Loucy (cell line): ENCODE measurements around the gene CTBP2.

Experiments
- H2AFZ ChIP-seq: fragments of 200-600 bp; sonication (generic); 2 replicates; pipeline ENCODE4 v1.6.0; 2016; ENCODE audit warnings: antibody characterized with exemption, mild to moderate bottlenecking, low read length, moderate library complexity
- H3F3A ChIP-seq: fragments of 200-600 bp; 2 replicates; pipeline ENCODE4 v1.6.0; 2016; ENCODE audit warnings: antibody characterized with exemption, low read depth, mild to moderate bottlenecking
- H3K27me3 ChIP-seq: fragments of 200-600 bp; sonication (generic); 2 replicates; pipeline ENCODE4 v1.6.1; 2014; ENCODE audit warnings: low read length, mild to moderate bottlenecking; ENCODE audit not compliant: insufficient read depth, poor library complexity, severe bottlenecking
- H3K36me3 ChIP-seq: fragments of 200-600 bp; sonication (generic); 2 replicates; pipeline ENCODE4 v1.6.1; 2016; ENCODE audit warnings: low read length; ENCODE audit not compliant: insufficient read depth
- H3K4me1 ChIP-seq: fragments of 200-600 bp; sonication (generic); 2 replicates; pipeline ENCODE4 v1.5.1; 2014; ENCODE audit warnings: low read length, mild to moderate bottlenecking; ENCODE audit not compliant: insufficient read depth, poor library complexity, severe bottlenecking
- H3K4me2 ChIP-seq: fragments of 200-600 bp; sonication (generic); 2 replicates; pipeline ENCODE4 v1.6.0; 2014; ENCODE audit warnings: antibody characterized with exemption, low read length, low read depth, mild to moderate bottlenecking; ENCODE audit not compliant: poor library complexity, severe bottlenecking
- H3K4me3 ChIP-seq: fragments of 200-600 bp; sonication (generic); 2 replicates; pipeline ENCODE4 v1.5.1; 2014; ENCODE audit warnings: low read length, mild to moderate bottlenecking, mixed read lengths; ENCODE audit not compliant: poor library complexity, severe bottlenecking
- H3K79me2 ChIP-seq: fragments of 200-600 bp; sonication (generic); 2 replicates; pipeline ENCODE4 v1.6.1; 2014; ENCODE audit warnings: low read length; ENCODE audit not compliant: insufficient read depth
- H3K9ac ChIP-seq: fragments of 200-600 bp; sonication (generic); 2 replicates; pipeline ENCODE4 v1.6.0; 2014; ENCODE audit warnings: mild to moderate bottlenecking, low read depth, low read length, moderate library complexity; ENCODE audit not compliant: poor library complexity, severe bottlenecking
- H3K9me2 ChIP-seq: fragments of 200-600 bp; sonication (generic); replicated peaks from 2 replicates; pipeline ENCODE4 v1.6.1; 2016; ENCODE audit warnings: low read depth, low read length, mixed read lengths
- H3K9me3 ChIP-seq: fragments of 200-600 bp; sonication (generic); 2 replicates; pipeline ENCODE4 v1.6.1; 2014; ENCODE audit warnings: mild to moderate bottlenecking, antibody characterized with exemption, low read length, low read depth; ENCODE audit not compliant: insufficient read depth
- H4K20me1 ChIP-seq: fragments of 200-600 bp; sonication (generic); 2 replicates; pipeline ENCODE4 v1.6.0; 2014; ENCODE audit warnings: antibody characterized with exemption, low read length, mild to moderate bottlenecking; ENCODE audit not compliant: insufficient read depth, poor library complexity, severe bottlenecking
- CTCF ChIP-seq: fragments of 200-600 bp; sonication (generic); conservative IDR thresholded peaks from 2 replicates; pipeline ENCODE4 v1.5.1; 2014; ENCODE audit warnings: mild to moderate bottlenecking, antibody characterized with exemption, low read length
- EZH2phosphoT487 ChIP-seq: fragments of 200-600 bp; IDR thresholded peaks from 2 replicates; pipeline ENCODE4 v1.6.1; 2018; ENCODE audit warnings: antibody characterized with exemption, mild to moderate bottlenecking, moderate library complexity, borderline replicate concordance

CTBP2 gene

GRCh38 chr10:125024497-125025234 is 135.7 kb downstream of the CTBP2 start:
- TF ChIP-seq CTCF = no peak
- TF ChIP-seq EZH2phosphoT487 = no peak
- H3K9me3 ChIP-seq = no peaks in the 10 kb centered on the region
- no peaks in the 10 kb centered on the region for H3K9me2 ChIP-seq
- H4K20me1 ChIP-seq = no peaks in the 10 kb centered on the region
- H3K4me1 ChIP-seq = no peaks in the 10 kb centered on the region
- no peak overlapping the region for H3K9ac ChIP-seq
- no peaks in the 10 kb centered on the region for H3K27me3 ChIP-seq
- no peaks in the 10 kb centered on the region for H3F3A ChIP-seq
- no peak overlapping the region for H3K4me3 ChIP-seq
- H3K79me2 ChIP-seq = no peaks in the 10 kb centered on the region
- H2AFZ ChIP-seq = no peak overlapping the region
- H3K36me3 ChIP-seq = no peaks in the 10 kb centered on the region
- no peak overlapping the region for H3K4me2 ChIP-seq

GRCh38 chr10:125023862-125024496 is 136.4 kb downstream of the CTBP2 start:
- Histone ChIP-seq H3K79me2 (no peaks in the 10 kb centered on the region), H3K9ac (no peak overlapping the region), H2AFZ (no peak overlapping the region), H3K9me2 (no peaks in the 10 kb centered on the region), H3K36me3 (no peaks in the 10 kb centered on the region), H3K4me1 (no peaks in the 10 kb centered on the region), H3K27me3 (no peaks in the 10 kb centered on the region), H4K20me1 (no peaks in the 10 kb centered on the region), H3K4me2 (no peak overlapping the region), H3F3A (no peaks in the 10 kb centered on the region), H3K4me3 (no peak overlapping the region), H3K9me3 (no peaks in the 10 kb centered on the region)
- TF ChIP-seq CTCF = no peak
- no peak for TF ChIP-seq EZH2phosphoT487

- no peaks in the 10 kb centered on the region for H3K9me3 ChIP-seq
- H3F3A ChIP-seq = no peaks in the 10 kb centered on the region
- no peaks in the 10 kb centered on the region for H3K36me3 ChIP-seq
- H2AFZ ChIP-seq = no peak overlapping the region
- no peaks in the 10 kb centered on the region for H3K4me1 ChIP-seq
- no peaks in the 10 kb centered on the region for H3K27me3 ChIP-seq
- no peaks in the 10 kb centered on the region for H4K20me1 ChIP-seq
- TF ChIP-seq EZH2phosphoT487 (no peak), CTCF (no peak)
- no peak overlapping the region for H3K4me3 ChIP-seq
- H3K79me2 ChIP-seq = no peaks in the 10 kb centered on the region
- H3K9me2 ChIP-seq = no peaks in the 10 kb centered on the region
- no peak overlapping the region for H3K4me2 ChIP-seq
- no peak overlapping the region for H3K9ac ChIP-seq
Observed at GRCh38 chr10:125023255-125023654, 137.1 kb downstream of the CTBP2 start.
